Liver (tissue), 9 donors: Measurements from ENCODE around the gene SHISAL1. TPM values are rescaled to one million over a fixed set of nuclear protein-coding genes. Genes with fewer than 3 reads are reported as not detected.
A peak's percentile ranks its signal among the peaks of the same experiment; 100 is the strongest.

ENCODE experiments used
- DNase-seq: peaks from one replicate; pipeline ENCODE4 v3.0.0-alpha.2; 2017; ENCODE audit warnings: low spot score
- H3K27ac ChIP-seq, 2 donors: one replicate each; pipeline ENCODE4 v1.7.0; 2013; ENCODE audit warnings: inconsistent platforms in 2 of 2, low read length in 2 of 2, control low read depth in 1 of 2, low read depth in 1 of 2, mild to moderate bottlenecking in 1 of 2
- H3K27me3 ChIP-seq, 4 donors: one replicate each; pipeline versions ENCODE4 v1.6.1 to v1.7.0; 2013; ENCODE audit warnings: low read length in 3 of 4, inconsistent platforms in 1 of 4, mild to moderate bottlenecking in 1 of 4, moderate library complexity in 1 of 4; ENCODE audit not compliant: control insufficient read depth in 4 of 4, insufficient read depth in 4 of 4
- H3K36me3 ChIP-seq, 4 donors: one replicate each; pipeline versions ENCODE4 v1.6.1 to v1.7.0; 2013; ENCODE audit warnings: low read length in 3 of 4, mild to moderate bottlenecking in 3 of 4, low read depth in 1 of 4, moderate library complexity in 1 of 4; ENCODE audit not compliant: control insufficient read depth in 4 of 4, insufficient read depth in 3 of 4
- H3K4me1 ChIP-seq, 4 donors: one replicate each; pipeline versions ENCODE4 v1.6.1 to v1.7.0; 2013; ENCODE audit warnings: low read length in 3 of 4, mild to moderate bottlenecking in 3 of 4, moderate library complexity in 1 of 4; ENCODE audit not compliant: control insufficient read depth in 4 of 4, insufficient read depth in 4 of 4
- H3K4me3 ChIP-seq, 3 donors: one replicate each; pipeline versions ENCODE4 v1.6.1 to v1.7.0; 2013; ENCODE audit warnings: low read length in 3 of 3, control low read depth in 1 of 3, low read depth in 1 of 3, mild to moderate bottlenecking in 1 of 3
- H3K9ac ChIP-seq, 2 donors: one replicate each; pipeline ENCODE4 v1.7.0; 2013; ENCODE audit warnings: low read length in 2 of 2, mild to moderate bottlenecking in 2 of 2, moderate library complexity in 2 of 2, control low read depth in 1 of 2, low read depth in 1 of 2
- H3K9me3 ChIP-seq, 4 donors: one replicate each; pipeline versions ENCODE4 v1.6.1 to v1.7.0; 2013; ENCODE audit warnings: low read length in 3 of 4; ENCODE audit not compliant: control insufficient read depth in 4 of 4
- EGR1 ChIP-seq, 2 donors: IDR thresholded peaks; 2 replicates each; pipeline ENCODE4 v1.6.1; 2016 to 2018; ENCODE audit warnings: antibody characterized with exemption in 2 of 2, low read depth in 2 of 2
- FOXA1 ChIP-seq: IDR thresholded peaks from 2 replicates; pipeline ENCODE4 v1.6.1; 2016; ENCODE audit warnings: antibody characterized with exemption
- FOXA2 ChIP-seq: IDR thresholded peaks from 2 replicates; pipeline ENCODE4 v1.6.1; 2016; ENCODE audit warnings: antibody characterized with exemption
- HNF4G ChIP-seq: IDR thresholded peaks from 2 replicates; pipeline ENCODE4 v1.6.1; 2016; ENCODE audit warnings: antibody characterized with exemption
- JUND ChIP-seq, 2 donors: IDR thresholded peaks; 2 replicates each; pipeline ENCODE4 v1.6.1; 2016; ENCODE audit warnings: antibody characterized with exemption in 2 of 2
- NR2F2 ChIP-seq: IDR thresholded peaks from 2 replicates; pipeline ENCODE4 v1.6.1; 2016; ENCODE audit warnings: antibody characterized with exemption
- REST ChIP-seq: IDR thresholded peaks from 2 replicates; pipeline ENCODE4 v1.6.1; 2016; ENCODE audit warnings: antibody characterized with exemption, mild to moderate bottlenecking
- RXRA ChIP-seq, 2 donors: IDR thresholded peaks; 2 replicates each; pipeline ENCODE4 v1.6.1; 2017 to 2018; ENCODE audit warnings: antibody characterized with exemption in 2 of 2, mild to moderate bottlenecking in 1 of 2
- YY1 ChIP-seq: IDR thresholded peaks from 2 replicates; pipeline ENCODE4 v1.6.1; 2016; ENCODE audit warnings: antibody characterized with exemption, mild to moderate bottlenecking
- WGBS: extraction: QIAGEN DNeasy Blood & Tissue Kit; methylation state at CpG from one replicate; pipeline ENCODE4 v1.1.7; 2013; 5-methylcytosine and 5-hydroxymethylcytosine counted together
- polyA plus RNA-seq, 2 donors: library from polyadenylated mRNA; stranded (reverse) in 1 of 2; unstranded in 1 of 2; fragments of 200-250 nt in 1 of 2; fragments of >200 nt in 1 of 2; fragmentation: Nextera tagmentation in 1 of 2; extraction: Ambion mirVana in 1 of 2; gene quantifications; one replicate each; pipeline versions ENCODE4 v1.2.1 to v1.2.3, GENCODE V29; 2013 to 2015
- total RNA-seq, 2 donors: library from RNA; depleted of rRNA; stranded (reverse); fragments of >200 nt; gene quantifications; one replicate each; pipeline ENCODE4 v1.2.3, GENCODE V29; 2014
- TF ChIP-seq, protein P1 (sequence below): fragments of 150-350 bp; IDR thresholded peaks from 2 replicates; pipeline ENCODE4 v1.5.1; 2017; ENCODE audit warnings: improper control_type of control experiment, low read depth, low read length; ENCODE audit not compliant: missing input control
- TF ChIP-seq, protein P2 (sequence below): IDR thresholded peaks from 2 replicates; pipeline ENCODE4 v1.6.1; 2016; ENCODE audit warnings: antibody characterized with exemption
- TF ChIP-seq, protein P3 (sequence below): IDR thresholded peaks from 2 replicates; pipeline ENCODE4 v1.6.1; 2016; ENCODE audit warnings: antibody characterized with exemption
- TF ChIP-seq, protein P4 (sequence below): IDR thresholded peaks from 2 replicates; pipeline ENCODE4 v1.6.1; 2016; ENCODE audit warnings: antibody characterized with exemption
- donor health status: healthy.
- donor health status: healthy.
- donor health status: healthy.
- donor health status: healthy.
- donor health status: healthy.

SHISAL1 gene
- total and polyA plus RNA-seq, 4 donors: 0.07 to 0.17 (median 0.13) TPM

- H3K9ac ChIP-seq: no peak overlapping the region
- WGBS: 82% methylated on average over 8 of the region's 8 CpGs
Measured at GRCh38 chr22:44291265-44291664, 21.5 kb downstream of the SHISAL1 start.

GRCh38 chr22:44289414-44290171, 23.2 kb downstream of the SHISAL1 start:
- peak; percentile 71 for DNase-seq
- Histone ChIP-seq H3K27me3 (no peaks in the 10 kb centered on the region), H3K4me1 (no peaks in the 10 kb centered on the region), H3K27ac (no peak overlapping the region), H3K4me3 (no peak overlapping the region), H3K9ac (no peak overlapping the region), H3K36me3 (no peaks in the 10 kb centered on the region), H3K9me3 (peaks cover 0 to 4% (median 2%) of the 10 kb centered on the region in 4 donors)
- TF ChIP-seq NR2F2 (no peak), RXRA (IDR thresholded peaks at IDR 0.05) (no peak), HNF4G (no peak)
- TF ChIP-seq, protein P1, sequence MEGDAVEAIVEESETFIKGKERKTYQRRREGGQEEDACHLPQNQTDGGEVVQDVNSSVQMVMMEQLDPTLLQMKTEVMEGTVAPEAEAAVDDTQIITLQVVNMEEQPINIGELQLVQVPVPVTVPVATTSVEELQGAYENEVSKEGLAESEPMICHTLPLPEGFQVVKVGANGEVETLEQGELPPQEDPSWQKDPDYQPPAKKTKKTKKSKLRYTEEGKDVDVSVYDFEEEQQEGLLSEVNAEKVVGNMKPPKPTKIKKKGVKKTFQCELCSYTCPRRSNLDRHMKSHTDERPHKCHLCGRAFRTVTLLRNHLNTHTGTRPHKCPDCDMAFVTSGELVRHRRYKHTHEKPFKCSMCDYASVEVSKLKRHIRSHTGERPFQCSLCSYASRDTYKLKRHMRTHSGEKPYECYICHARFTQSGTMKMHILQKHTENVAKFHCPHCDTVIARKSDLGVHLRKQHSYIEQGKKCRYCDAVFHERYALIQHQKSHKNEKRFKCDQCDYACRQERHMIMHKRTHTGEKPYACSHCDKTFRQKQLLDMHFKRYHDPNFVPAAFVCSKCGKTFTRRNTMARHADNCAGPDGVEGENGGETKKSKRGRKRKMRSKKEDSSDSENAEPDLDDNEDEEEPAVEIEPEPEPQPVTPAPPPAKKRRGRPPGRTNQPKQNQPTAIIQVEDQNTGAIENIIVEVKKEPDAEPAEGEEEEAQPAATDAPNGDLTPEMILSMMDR: no peak
- TF ChIP-seq, protein P2, sequence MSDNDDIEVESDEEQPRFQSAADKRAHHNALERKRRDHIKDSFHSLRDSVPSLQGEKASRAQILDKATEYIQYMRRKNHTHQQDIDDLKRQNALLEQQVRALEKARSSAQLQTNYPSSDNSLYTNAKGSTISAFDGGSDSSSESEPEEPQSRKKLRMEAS: no peak
- 40% methylated on average over 13 of the region's 13 CpGs for WGBS

More at GRCh38 chr22:44291265-44291664, 21.5 kb downstream of the SHISAL1 start:
- no peak for DNase-seq
- H3K27ac ChIP-seq: no peak overlapping the region
- no peaks in the 10 kb centered on the region for H3K4me1 ChIP-seq
- TF ChIP-seq REST (no peak), RXRA (IDR thresholded peaks at IDR 0.05) (no peak), JUND (IDR thresholded peaks at IDR 0.05) (no peak)
- TF ChIP-seq, protein P3, sequence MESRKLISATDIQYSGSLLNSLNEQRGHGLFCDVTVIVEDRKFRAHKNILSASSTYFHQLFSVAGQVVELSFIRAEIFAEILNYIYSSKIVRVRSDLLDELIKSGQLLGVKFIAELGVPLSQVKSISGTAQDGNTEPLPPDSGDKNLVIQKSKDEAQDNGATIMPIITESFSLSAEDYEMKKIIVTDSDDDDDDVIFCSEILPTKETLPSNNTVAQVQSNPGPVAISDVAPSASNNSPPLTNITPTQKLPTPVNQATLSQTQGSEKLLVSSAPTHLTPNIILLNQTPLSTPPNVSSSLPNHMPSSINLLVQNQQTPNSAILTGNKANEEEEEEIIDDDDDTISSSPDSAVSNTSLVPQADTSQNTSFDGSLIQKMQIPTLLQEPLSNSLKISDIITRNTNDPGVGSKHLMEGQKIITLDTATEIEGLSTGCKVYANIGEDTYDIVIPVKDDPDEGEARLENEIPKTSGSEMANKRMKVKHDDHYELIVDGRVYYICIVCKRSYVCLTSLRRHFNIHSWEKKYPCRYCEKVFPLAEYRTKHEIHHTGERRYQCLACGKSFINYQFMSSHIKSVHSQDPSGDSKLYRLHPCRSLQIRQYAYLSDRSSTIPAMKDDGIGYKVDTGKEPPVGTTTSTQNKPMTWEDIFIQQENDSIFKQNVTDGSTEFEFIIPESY: no peak
- no peaks in the 10 kb centered on the region for H3K36me3 ChIP-seq
- H3K9me3 ChIP-seq: peaks cover 0 to 7% (median 2%) of the 10 kb centered on the region in 4 donors
- no peaks in the 10 kb centered on the region for H3K27me3 ChIP-seq
- no peak overlapping the region for H3K4me3 ChIP-seq

DNA sequence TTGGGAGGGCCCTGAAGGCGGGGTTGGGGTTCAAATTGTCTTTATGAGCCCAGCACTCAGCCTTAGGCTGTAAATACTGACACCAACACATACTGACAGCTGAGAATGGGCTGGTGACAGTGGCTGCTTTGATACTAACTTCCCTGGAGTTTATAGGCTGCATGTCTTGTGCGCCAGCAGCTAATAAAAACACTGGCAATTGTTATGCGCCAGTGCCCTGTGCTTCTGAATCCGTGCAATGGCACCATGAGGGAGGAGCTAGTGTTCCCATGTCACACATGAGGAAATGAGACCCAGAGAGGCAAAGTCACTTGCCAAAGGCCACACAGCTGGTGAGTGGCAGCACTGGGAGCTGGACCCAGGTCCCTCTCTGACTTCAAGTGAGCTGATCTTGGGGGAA, 23.8 kb downstream of the SHISAL1 start:
- no peak for DNase-seq
- H3K36me3 ChIP-seq: no peaks in the 10 kb centered on the region
- H3K27me3 ChIP-seq: no peaks in the 10 kb centered on the region
- no peaks in the 10 kb centered on the region for H3K4me1 ChIP-seq
- no peak overlapping the region for H3K9ac ChIP-seq
- 84% methylated on average over 4 of the region's 4 CpGs for WGBS
- H3K27ac ChIP-seq: no peak overlapping the region
- H3K4me3 ChIP-seq: no peak overlapping the region
- H3K9me3 ChIP-seq: no peaks in the 10 kb centered on the region
- TF ChIP-seq, protein P4, sequence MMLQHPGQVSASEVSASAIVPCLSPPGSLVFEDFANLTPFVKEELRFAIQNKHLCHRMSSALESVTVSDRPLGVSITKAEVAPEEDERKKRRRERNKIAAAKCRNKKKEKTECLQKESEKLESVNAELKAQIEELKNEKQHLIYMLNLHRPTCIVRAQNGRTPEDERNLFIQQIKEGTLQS: no peak
- TF ChIP-seq EGR1 (IDR thresholded peaks at IDR 0.05; ENCODE audit: low read depth in 2 of 2) (no peak), FOXA2 (no peak), FOXA1 (no peak), RXRA (IDR thresholded peaks at IDR 0.05) (no peak), REST (no peak), HNF4G (no peak), YY1 (no peak)
